ENCODE measurements around the gene ZNF324B.
"Not testable (repeated sequence)": the region's sequence is repeated elsewhere in the genome, so short reads cannot be mapped to it uniquely, and the experiment has no call there.

ZNF324B gene

GRCh38 chr19:58480831-58481230 is 29.4 kb downstream of the ZNF324B start:
- DNase-seq (ENCODE audit: low spot score), result no peak

GRCh38 chr19:58482372-58482771 is 30.9 kb downstream of the ZNF324B start:
- no peak for DNase-seq (ENCODE audit: low spot score)

- no peak for DNase-seq (ENCODE audit: low spot score)
These were observed 32.4 kb downstream of the ZNF324B start for GRCh38 chr19:58483776-58484175.

- not testable (repeated sequence) for DNase-seq (ENCODE audit: low spot score)
These were observed 32.9 kb downstream of the ZNF324B start for GRCh38 chr19:58484349-58484748.

- DNase-seq (ENCODE audit: low spot score), result no peak
These were observed 40.0 kb downstream of the ZNF324B start for GRCh38 chr19:58491393-58491792.

GRCh38 chr19:58492265-58492664 is 40.8 kb downstream of the ZNF324B start:
- DNase-seq (ENCODE audit: low spot score), result no peak

- DNase-seq (ENCODE audit: low spot score), result no peak
These were observed 46.3 kb downstream of the ZNF324B start for GRCh38 chr19:58497634-58498170.

GRCh38 chr19:58498316-58499020 is 47.0 kb downstream of the ZNF324B start:
- DNase-seq (ENCODE audit: low spot score), result no peak

- DNase-seq (ENCODE audit: low spot score), result peak; percentile 97
These were observed 47.9 kb downstream of the ZNF324B start for GRCh38 chr19:58499021-58499927.

- DNase-seq (ENCODE audit: low spot score), result no peak
These were observed 48.8 kb downstream of the ZNF324B start for GRCh38 chr19:58500242-58500641.

All from CD4-positive, alpha-beta T cell treated with Interleukin-15 for 4 hours (primary cell).